NCI-H345 (cell line): ENCODE measurements around the gene AFTPH.

Source experiments
- DNase-seq: peaks from one replicate; lab custom pipeline; 2025; lab: John Stamatoyannopoulos, UW

AFTPH gene

DNA sequence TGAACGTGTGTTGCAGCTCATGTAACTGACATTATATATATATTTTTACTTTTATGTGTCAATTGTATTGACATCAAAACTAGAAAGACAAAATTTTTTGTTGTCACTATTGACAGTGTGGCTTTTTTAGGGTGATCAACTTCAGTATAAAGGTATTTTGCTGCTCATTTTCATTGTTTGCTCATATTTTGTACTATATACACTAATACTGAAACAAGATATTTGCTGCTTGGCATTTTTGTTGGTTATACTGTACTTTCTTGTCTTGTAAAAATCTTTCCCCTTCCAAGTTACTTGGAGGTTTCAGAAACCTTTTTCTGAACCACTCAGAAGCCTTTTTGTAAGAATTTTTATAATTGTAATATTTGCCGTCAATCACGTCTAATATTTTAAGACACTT, 16.5 kb downstream of the AFTPH start:
- DNase-seq = no peak

- no peak for DNase-seq
Observed at GRCh38 chr2:64541547-64541946, 17.4 kb downstream of the AFTPH start.

GRCh38 chr2:64542071-64543007, 18.2 kb downstream of the AFTPH start:
- no peak for DNase-seq

- DNase-seq = no peak
Observed at GRCh38 chr2:64543008-64543697, 19.0 kb downstream of the AFTPH start.

GRCh38 chr2:64548761-64549160, 24.6 kb downstream of the AFTPH start:
- DNase-seq = no peak

GRCh38 chr2:64550042-64550441, 25.9 kb downstream of the AFTPH start:
- DNase-seq = no peak

DNA sequence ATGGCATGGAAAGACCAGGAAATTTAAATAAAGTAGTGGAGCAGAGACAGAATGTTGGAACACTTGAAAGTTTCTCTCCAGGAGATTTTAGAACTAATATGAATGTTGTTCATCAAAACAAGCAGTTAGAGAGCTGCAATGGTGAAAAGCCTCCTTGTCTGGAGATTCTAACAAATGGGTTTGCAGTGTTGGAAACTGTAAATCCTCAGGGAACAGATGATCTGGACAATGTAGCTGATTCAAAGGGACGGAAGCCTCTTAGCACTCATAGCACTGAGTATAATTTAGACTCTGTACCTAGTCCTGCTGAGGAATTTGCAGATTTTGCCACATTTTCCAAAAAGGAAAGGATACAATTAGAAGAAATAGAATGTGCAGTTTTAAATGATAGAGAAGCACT, 27.7 kb downstream of the AFTPH start:
- DNase-seq = no peak

DNA sequence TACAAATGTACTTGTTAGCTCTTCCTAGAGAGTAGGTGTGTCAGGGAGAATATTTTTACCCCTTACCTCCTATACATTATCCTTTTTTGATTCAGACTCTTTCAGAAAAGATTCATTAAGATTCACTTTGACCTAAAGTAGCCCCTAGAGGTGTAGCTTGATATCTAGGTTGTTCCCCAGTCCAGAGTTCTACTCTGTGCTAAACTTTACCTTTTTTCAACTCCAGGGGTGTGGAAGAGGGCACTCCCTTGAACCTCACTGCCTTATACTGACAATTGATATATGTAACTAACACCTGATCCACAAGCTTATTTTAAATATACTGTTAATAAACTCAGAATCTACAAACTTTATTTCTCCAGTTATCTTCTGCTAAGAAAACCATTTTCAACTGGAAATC, 30.0 kb downstream of the AFTPH start:
- no peak for DNase-seq

DNA sequence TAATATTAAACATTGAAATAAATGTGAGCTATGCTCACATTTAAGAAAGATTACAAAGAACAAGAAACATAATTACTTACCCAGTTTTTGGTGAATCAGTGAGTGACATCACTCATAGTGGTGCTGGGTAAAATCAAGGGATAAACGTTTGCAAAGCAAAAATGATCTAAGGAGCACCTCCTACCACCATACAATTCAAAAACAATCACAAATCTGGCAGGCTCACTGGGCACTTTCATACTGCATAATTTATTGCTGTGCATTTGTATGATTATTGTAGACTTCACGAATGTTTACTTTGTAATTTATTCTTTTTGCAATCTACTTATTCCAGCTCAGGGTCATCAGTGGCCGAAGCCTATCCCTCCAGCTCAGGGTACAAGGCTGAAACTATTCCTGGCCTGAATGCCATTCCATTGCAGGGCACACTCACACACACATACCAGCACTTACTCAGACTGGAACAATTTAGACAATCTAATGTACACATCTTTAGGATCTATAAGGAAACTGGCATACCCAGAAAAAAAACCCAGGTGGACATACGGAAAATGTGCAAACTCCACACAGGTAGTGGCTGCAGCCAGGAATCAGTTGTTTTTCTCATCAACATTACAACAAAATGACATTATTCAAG, 34.4 kb downstream of the AFTPH start:
- DNase-seq = no peak

GRCh38 chr2:64562148-64562784, 38.1 kb downstream of the AFTPH start:
- no peak for DNase-seq

DNA sequence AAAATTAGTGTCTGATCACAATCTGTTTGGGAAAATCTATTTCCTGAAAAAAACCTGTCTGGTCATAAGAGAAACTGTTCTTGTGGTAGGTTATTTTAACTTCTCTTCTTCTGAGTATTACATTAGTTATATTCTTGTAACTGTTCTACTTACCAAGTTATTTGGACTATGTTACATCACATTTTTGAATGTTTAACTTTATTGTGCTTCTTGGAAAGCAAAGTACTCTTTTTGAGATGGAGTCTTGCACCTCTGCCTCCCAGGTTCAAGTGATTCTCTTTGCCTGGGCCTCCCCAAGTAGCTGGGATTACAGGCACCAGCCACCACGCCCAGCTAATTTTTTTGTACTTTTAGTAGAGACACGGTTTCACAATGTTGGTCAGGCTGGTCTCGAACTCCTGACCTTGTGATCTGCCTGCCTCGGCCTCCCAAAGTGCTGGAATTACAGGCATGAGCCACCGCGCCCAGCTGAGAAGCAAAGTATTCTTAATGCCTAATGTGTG, 39.4 kb downstream of the AFTPH start:
- no peak for DNase-seq

- DNase-seq = no peak
Observed at GRCh38 chr2:64565949-64566710, 42.0 kb downstream of the AFTPH start.

- no peak for DNase-seq
Observed at GRCh38 chr2:64567473-64567872, 43.3 kb downstream of the AFTPH start.

GRCh38 chr2:64568836-64569235, 44.7 kb downstream of the AFTPH start:
- DNase-seq = no peak

DNA sequence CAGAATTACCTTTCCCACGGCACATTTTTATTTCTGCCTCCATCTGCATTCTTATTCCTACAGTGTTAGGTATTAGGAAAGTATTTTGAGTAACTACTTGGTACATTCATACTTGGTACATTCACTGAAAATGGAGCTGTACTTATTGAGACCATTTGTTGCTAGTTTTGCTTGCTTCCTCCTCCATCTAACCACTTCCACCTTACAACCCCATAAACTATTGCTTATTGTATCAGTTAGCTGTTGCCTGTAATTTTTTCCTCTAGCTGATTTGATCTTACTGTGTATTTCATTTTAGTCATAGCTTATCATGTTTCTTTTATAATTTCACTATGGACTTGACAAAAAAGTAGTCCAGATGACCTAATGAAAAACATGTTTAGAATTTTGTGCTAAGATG, 50.7 kb downstream of the AFTPH start:
- DNase-seq = no peak

GRCh38 chr2:64581018-64581417, 56.9 kb downstream of the AFTPH start:
- DNase-seq = no peak

DNA sequence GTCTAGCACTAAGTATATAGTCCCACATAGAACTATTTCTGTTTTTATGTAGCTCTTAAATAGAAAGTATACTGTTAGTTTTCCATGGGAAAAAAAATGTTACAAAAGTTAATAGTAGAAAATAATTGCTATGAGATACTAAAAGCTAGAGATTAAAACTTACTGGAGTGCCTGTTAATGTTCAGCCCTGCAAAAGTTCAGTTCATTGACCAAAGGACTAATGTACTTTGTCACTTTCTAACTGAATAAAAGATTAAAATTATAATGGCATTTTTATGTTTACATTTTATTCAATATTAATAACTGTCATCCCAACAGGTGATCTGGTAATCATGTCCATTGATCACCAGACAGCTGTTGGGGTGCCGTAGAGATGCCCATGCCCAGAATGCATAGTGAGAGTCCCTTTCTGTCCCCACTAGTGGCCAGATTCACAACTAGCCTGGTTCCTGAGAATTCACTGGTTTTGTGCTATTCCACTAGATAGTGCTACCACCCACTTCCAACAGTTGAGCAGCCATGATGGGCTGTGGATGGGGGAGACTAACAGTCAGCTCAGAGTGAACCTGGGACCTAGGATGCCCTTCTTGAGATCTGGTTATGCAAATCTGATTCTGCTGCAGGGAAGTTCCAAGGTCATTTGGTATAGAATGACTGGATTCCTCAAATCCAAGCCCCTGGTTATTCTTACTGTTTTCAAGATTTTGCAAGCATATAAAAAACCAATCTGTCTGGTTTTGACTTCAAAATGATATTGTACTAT, 57.8 kb downstream of the AFTPH start:
- DNase-seq = no peak

DNA sequence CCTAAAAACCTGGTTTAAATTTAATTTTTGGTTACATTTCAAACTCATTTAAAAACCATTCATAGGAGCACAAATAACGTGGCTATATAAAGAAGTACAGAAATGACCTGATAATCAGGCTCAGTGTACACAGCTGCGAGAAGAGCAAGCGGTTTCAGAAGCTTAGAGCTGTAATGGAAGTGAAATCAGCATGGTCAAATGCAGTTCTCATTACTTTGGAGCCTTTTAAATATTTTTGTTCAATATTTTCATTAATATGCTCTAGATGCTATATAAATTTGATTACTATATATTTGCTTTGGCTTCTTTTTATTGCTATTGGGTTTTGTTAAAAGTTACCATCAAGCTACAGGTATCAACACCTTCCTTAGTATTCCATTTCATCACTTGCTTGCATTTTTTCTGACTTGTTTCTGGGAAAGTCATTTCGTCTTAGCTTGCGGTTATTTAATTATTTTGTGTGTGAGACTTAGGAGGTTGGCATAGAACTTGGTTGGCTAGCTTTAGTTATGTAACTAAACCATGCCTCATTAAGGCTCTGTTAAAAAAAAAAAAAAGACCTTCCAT, 58.7 kb downstream of the AFTPH start:
- DNase-seq = no peak

GRCh38 chr2:64586054-64586453, 61.9 kb downstream of the AFTPH start:
- no peak for DNase-seq

- DNase-seq = peak; percentile 33
Observed at GRCh38 chr2:64586883-64587481, 62.9 kb downstream of the AFTPH start.
